NCI-H345 treated with DMSO at 0.1 percent for 48 hours (cell line): ENCODE data around the gene OSBPL7.

ENCODE experiments used
- DNase-seq: peaks from one replicate; lab custom pipeline; 2025; ENCODE audit not compliant: unreplicated experiment; lab: John Stamatoyannopoulos, UW

OSBPL7 gene, protein sequence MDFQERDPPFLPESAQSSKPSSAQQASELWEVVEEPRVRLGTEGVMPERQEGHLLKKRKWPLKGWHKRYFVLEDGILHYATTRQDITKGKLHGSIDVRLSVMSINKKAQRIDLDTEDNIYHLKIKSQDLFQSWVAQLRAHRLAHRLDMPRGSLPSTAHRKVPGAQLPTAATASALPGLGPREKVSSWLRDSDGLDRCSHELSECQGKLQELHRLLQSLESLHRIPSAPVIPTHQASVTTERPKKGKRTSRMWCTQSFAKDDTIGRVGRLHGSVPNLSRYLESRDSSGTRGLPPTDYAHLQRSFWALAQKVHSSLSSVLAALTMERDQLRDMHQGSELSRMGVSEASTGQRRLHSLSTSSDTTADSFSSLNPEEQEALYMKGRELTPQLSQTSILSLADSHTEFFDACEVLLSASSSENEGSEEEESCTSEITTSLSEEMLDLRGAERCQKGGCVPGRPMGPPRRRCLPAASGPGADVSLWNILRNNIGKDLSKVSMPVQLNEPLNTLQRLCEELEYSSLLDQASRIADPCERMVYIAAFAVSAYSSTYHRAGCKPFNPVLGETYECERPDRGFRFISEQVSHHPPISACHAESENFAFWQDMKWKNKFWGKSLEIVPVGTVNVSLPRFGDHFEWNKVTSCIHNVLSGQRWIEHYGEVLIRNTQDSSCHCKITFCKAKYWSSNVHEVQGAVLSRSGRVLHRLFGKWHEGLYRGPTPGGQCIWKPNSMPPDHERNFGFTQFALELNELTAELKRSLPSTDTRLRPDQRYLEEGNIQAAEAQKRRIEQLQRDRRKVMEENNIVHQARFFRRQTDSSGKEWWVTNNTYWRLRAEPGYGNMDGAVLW

DNA sequence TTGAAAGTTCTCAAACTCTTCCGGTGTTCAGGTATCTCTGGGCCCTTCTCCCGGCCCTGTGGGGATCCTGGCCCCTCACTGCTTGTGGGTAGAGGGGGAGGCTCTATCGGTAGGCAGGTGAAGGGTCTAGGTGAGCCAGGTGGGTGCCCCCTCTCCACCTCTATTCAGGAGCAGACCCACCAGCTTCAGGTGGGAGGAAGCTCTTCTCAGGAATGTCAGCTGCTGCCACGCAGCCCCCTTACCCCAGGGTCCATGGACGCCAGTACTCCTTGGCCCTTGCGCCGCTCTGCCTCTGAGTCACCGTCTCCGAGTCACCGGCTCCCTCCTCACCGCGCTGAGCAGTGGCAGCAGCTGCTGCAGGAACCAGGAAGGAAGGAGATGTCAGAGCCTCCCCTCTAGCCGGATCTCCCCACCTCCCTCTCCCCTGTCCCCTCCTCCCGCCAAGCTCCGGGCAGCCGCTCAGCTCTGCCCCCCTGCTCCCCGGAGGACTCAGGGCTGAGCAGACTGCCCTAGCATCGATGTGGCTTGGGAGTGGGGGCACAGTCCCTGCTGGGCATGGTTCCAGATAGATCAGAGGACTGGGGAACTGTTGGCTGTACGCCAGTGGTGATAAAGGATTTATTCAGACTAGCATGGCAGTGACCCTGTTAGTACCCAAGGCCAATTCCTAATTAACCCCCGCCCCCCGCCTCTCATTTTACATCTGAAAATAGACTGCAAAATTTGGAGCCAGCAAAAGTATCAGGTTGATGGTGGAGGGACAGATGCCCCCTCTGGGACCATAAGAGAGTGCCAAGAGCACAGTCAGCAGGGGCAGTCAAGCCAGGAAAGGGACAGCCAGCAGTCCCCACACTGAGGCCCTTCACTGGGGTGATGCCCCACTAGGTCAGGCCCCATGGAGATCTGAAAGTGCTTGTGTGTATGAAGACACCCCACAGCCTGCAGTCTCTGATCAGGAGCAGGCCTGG is at the start of gene OSBPL7:
Gene OSBPL7 (minus strand): TSS at position 371 of the 968 bp plus-strand sequence. CDS start 1,516 bp downstream, outside the sequence.
- peak; percentile 64 for DNase-seq

DNA sequence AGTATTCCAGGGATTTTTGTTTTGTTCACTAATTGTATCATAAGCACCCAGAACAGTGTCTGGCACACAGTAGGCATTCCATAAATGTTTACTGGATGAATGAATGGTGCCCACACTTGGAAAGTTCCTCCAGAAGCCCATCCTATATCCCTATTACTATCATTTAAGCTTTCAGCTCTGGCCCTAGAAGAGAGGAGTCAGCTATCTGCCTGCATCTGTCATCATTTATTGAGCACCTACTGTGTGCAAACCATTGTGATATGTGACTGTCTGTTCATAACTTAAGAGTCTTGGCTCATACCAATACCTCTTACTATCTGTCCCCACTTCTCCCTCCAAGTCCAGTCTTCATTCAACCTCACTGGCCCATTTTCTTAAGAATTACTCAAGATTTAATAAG is 49.5 kb upstream of the OSBPL7 start:
- DNase-seq: no peak

DNA sequence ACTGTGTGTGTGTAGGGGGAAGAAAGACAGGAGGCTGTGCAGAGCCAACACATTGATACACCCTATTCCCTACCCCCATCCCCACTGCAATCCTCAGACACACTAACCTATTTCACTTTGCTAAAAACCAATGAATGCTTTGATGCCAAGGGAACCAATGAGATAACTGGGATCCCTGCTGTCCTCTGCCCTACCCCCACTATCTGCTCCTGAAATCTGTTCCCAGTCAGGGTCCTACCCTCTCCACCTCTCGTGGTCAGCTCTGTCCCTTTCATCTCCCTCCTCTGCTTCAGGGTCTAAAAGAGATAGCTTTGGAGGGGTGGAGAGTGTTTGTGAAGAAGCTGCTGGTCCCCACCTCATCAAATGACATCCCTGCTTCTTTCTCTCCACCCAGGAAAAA is 48.5 kb upstream of the OSBPL7 start:
- DNase-seq: no peak

DNA sequence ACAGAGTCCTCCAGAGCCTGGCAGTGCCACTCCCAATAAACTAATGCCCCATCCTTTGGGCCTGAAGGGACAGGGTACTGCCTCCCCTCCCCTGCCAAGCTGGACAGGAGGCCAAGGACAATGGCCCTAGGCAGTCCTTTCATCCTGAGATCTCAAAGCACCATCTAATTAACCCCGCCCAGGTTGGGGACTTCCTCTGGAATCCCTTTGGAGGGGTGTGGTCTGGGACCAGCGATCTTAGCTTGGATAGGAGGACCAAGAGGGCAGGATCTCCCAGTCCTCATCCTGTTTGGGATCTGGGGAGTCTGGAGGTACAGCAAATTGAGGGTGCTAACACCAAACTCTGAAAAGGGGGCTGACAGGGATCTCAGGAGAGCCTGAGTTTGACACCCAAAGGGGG is 47.5 kb upstream of the OSBPL7 start:
- DNase-seq: no peak

DNA sequence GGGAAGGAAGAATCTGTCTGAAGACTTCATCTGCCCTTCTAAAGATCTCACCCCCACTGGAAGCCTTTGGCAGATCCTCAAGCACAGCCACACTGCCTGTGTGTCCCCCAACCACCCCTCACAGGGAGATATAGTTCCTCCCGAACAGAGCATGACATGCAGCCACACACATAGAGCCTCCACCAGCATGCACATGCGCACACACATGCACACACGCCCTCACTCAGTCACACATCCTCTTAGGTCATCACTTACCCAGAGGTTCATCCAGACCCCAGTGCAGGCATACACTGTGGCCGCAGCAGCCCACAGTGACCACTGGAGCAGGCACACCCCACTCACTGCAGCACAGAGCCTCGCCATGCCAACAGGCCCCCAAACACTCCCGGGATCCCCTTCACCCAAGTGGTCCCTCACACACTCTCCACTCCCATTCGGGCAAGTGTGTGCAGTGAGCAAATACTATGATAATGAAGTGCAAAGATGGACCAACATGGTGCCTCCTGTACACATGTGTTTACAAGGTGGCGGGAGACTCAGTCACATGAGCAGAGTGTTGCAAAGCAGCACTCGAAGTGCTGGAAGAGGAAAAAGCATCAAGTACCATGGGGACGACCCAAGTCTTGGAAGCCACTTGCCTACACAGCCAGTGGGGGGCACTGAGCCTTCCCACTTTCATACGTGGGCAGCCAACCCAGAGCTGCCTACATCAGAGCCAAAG is 46.4 kb upstream of the OSBPL7 start:
- DNase-seq: no peak

DNA sequence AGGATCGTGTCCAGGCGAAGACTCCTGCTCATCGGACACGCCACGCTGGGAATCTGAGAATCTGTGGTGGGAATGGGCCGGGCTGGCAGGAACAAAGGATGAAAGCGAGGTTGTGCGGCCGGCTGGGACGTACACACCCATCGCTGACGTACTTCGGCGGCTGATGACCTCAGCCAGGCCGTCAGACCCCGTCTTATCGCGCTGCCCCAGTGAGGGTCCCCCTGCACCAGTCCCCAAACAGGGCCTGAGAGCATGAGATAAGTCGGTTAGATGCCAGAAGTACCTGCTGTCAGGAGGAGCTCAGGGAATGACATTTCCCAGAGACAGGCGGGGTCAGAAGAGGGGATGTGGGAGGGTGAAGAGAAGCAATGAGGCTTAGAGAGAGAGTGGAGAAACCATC is 45.3 kb upstream of the OSBPL7 start:
- DNase-seq: no peak

DNA sequence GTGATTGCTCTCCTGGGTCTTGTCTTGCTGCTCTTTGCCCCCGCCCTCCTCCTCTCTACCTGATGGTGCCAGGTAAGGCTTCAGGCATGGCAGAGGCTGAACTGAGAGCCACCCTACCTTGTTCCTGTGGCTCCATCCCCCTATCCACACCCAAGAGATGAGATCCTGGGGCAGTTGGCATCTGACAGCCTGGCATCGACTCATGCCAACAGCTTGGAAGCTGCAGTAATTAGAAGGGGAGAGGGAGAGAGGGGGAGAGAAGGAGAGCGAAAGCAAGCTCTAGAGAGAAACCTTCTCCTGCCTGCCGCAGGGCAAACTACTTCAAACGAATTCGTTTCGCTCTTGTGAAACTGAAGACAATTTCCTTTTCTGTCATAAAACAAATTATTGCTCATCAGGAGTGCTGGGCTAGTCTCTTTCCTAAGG is 43.2 kb upstream of the OSBPL7 start:
- no peak for DNase-seq

DNA sequence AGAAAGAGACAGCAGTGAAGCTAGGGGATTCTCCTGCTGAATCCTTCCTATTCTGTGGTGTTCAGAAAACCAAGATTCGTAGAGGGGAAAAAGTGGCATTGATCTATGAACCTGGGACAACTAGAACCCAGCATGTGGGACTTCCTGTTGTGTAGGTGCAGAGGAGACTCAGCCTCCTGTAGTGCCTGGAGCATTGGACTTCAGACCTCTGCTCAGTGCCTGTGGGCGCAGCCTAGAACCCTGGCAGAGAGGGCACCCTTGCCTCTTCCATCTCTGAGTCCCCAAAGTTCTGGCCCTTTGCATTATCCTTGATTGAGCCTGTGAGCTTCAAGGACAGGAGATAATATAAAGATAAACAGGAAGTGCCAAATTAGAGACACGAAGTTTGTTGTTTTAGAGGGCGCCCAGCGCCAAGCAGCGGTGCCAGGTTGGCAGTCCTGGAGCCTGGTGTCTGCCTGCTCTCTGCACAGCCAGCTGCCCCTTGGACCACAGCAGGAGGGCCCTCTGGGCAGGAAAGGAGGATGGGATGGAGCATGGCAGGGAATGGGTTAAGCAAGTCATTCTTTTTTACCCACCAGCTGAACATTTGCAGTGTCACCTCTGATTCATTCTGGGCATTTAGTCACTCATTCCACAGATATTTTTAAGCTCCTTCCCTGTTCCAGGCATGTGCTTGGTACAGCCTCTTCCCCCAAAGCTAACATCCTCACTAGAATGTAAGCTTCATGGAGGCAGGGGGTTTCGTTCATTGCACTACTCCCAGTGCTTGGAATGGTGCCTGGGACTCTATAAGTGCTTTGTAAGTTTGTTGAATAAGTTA is 41.2 kb upstream of the OSBPL7 start:
- DNase-seq: no peak

DNA sequence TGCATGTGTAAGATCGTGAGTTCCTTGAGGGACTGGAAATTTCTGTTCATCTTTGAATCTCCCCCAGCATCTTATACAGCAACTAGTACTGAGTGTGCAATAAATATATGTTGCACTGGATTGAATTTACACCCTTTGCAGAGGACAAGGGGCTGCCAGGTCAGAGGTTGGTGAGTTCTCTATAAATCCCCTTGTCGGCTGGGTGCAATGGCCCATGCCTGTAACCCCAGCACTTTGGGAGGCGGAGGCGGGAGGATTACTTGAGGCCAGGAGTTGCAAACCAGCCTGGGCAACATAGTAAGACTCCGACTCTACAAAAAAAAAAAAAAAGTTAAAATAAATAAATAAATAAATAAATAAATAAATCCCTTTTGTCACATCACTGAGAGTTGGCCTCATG is 38.8 kb upstream of the OSBPL7 start:
- no peak for DNase-seq

DNA sequence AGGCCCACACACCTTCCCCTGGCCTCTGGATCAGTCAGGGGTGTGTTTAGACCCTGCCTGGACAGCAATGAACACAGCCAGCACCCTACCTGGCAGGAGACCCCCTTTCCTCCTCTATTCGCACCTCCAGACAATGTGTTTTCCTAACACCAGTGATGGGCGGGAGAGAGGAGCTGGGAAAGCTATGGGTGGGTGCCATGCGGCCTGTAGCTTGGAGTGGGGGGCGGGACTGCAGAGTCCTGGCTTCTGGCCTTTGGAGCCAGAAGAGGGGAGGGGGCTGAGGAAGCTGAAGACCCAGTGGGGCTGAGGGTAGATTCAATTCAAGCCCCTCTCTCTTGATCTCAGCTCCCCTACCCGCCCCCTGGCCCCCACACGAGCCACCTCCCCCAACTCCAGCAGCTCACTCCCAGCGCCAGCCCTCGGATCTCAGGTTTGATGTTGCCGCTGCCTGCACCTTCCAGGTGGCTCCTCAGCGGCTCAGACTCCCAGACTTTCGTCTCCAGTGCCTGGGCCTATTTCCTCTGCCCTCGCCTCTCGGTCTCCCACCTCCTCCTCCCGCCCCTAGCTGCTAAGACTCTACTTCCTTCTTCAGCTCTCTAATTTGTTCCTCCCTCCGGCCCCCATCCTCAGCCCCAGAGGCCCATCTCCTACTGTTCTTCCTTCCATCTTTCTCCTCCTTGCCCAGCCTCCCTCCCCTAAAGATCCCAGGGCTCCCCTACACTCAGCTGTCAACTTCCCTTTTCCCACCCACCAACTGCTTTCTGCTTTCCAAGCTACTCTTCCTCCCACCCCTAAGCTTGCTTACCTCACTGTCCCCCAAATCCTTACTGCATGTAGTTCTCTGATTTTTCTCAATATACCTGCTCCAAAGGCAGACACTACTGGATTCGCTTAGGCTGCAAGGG is 36.2 kb upstream of the OSBPL7 start:
- DNase-seq: no peak

DNA sequence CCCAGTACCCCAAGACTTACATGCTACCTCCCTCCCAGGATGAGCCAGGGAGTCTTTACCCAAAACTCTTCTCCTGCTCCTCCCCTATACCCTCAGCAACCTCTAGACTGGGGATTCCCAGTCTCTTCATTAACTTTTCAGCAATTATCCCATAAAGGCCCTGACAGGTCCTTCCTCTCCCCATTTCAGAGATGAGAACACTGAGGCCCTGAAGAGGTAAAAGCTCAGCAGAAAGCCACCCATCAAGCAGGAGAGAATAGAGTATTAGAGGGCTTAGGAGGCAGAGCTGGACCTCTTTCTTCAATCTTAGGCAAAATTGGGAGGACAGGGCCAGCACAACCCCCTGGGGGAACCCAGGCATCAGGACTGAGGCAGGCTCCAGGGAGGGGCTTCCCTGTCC is 35.2 kb upstream of the OSBPL7 start:
- DNase-seq: no peak

DNA sequence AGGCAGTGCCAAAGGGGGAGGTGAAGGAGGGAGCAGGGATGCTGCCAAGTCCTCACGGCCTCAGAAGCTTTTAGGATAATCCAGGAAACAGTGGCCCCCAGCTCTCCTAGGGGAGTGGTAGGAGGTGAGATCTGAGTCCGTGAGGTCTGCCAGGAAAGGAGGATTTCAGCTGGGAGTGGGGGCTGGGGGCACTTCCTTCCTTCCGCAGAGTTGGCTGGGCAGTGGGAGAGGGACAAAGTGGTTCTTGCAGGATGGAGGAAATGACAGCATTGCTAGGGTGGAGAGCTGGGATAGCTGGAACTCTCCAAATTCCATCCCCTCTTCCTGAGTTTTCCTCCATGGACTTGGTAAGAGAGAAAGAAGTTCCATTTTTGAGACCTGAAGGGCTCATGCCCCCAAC is 34.1 kb upstream of the OSBPL7 start:
- no peak for DNase-seq

DNA sequence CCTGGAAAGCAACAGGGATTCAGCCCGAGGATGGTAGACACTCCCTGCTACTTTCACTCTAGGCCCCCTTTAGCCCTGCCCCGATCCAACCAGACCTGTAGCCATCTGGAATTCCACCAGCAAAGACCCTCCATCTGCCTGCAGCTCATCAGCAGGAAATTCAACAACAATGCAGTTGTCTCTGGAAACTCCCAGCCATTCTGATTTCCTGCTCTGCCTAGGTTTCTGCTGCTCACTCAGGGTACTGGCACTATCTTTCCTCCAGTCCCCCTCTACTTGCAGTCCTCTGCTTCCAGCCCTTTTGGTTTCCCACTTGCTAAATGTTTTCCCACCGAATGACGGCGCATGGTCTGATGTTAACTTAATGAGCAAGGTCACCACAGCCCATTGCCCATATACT is 32.0 kb upstream of the OSBPL7 start:
- no peak for DNase-seq

DNA sequence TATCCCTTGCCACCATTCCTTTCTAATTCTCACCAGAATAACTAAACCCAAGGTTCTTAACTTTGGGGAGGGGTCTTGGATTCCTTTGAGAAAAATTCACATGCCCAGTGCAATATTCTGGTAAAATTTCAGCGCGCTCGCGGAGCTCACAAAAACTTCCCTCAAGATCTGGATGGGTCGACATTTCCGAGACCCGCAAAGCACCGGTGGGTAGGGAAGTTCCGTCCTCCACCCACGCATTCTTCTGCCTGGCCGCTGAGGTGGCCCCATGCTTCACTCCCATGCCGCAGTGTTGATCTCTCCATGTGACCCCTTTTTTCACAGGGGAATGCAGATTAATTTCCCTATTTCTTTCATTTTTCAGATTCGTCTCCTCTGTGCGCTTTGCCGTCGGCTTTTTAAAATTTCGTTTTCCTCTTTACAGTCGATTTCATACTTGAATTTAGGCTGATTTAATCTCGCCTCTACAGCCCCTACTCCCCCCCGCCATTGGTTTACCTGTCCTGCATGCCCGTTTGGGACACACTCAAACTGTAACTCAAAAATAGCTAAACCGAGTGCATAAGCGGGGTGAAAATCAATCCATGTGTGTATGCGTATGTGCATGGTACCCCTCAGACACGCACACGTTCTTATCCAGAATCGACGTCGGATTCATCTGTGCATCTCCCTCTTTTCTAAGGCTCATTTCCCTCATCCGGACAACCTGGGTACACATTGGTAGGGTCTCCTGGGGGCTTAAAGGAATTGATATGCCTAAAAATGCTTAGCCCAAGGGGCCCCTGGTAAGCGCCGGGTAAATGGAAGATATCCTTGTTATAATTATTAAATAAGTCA is 30.7 kb upstream of the OSBPL7 start:
- DNase-seq: no peak

DNA sequence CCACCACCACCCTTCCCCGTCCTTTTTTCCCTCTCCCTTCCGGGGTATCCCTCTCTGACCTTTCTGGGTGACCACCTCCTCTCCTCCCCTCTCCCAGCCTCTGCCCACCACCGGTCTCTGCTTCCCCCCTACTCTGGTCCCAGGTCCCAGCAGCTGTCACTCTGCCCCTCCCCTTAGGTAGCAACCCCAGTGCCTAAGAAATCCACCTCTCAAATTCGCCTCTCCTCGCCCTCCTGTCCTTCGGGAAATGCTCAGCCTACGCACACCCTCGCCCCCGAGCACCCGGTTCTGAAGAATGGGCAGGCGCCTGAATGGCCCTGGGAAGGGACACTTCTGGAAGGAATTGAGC is 30.1 kb upstream of the OSBPL7 start:
- DNase-seq: no peak

DNA sequence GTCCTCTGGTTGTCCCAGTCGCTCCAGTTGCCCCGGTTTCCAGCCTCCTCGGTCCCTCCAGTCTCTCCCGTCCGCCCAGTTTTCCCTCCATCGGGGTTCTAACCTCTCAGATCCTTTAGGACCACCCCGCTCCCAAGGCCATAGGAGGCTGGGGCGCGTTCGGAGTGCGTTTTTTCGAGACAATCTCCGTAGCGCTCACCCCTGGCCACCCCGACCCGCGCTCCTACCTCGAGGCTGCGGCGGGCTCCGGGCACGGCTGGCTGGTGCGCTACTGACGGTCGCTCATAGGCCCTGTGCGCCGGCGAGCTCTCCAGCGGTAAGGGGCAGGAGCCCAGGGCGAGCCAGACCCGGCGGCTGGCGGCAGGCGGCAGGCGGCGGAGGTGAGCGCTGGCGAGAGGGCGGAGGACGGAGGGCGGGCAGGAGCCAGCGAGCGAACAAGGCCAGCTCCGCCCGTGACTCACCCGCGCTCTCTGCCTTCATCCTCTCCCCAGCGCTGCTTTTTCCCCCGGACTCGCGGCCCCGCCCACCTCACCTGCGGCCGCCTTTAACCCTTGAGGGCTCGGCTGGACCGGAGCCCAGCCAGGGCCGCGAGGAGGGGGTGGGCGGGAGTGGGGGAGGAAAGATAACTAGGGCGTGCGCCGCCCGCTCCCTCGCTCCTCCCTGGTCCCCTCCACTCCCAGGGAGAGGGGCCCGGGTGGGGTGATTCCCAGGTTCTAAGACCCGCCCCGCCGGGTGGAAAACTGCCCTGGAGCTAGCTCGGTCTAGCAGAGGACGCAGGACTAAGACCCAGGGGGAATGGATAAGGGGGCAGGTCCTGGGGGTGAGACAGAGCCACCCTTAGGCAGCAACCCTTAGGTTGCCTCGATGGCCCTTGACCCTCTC is 29.3 kb upstream of the OSBPL7 start, which contains the start of gene SP6:
Gene SP6 (minus strand): TSS at position 472 of the 882 bp plus-strand sequence. CDS start 2,734 bp downstream, outside the sequence.
- DNase-seq: peak; percentile 39

DNA sequence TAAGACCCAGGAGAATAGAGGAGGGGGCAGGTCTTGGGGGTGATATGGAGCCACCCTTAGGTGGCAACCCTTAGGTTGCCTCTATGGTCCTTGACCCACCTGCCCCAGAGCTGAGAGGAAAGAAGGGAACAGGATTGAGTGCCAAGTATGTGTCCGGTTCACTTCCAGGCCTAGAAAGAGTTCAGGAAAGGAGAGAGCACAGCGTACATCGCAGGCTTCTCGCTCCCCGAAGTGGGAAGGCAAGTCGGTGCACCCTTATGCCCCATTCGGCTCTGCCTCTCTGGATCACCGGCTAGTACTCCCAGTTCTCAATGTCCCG is 28.7 kb upstream of the OSBPL7 start:
- no peak for DNase-seq
